HG03378 (cell line): ENCODE data around the gene PEMT.

Source experiments
- ATAC-seq: cut with Tn5 transposase; IDR thresholded peaks from one replicate; pipeline ENCODE4 v1.9.1; 2021; ENCODE audit warnings: mild to moderate bottlenecking, moderate library complexity; ENCODE audit not compliant: unreplicated experiment

The PEMT gene

DNA sequence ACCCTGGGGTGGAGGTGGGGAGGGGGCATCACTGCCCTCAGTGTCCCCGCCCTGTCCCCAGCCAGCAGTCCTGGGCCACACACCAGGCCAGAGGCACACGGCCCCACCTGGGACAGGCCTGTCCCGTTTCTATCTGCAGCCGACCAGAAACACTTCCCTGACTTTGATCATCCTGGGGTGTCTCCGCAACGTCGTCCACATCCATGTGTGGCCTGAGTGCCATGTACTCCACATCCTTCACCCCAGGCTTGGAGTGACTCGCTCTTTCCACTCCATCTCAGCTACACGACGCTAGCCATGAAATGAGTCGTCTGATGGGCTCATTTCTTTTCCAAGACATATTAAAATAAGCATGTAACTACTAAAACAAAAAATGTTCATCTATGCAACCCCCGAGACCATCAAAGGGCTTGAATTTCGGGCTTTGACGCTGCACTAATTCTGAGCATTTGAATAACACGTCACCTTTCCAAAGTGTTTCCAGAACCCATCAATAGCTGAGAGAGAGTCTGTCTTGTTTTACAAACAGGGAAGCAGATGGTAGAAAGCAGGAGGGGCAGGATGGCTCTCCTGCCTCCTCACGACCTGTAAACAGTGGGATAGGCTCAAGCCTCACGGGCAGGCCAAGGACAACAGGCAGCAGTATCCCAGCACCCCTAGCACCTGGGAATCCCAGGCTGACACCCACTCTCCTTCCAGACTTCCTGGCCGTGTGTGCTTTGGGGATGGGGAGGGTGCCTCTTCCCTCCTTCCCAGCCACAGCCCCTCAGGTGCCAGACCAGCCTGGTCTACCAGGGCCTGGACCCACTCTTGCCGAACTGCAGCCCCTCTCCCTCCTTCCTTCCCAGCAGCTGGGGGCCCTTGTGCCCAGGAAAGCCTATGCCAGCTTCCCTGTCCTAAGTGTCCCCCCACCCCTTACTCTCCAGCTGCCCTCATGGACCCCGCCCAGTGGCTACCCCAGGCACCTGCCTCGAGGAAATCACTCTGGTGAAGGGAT is 75.3 kb downstream of the PEMT start:
- no peak for ATAC-seq

DNA sequence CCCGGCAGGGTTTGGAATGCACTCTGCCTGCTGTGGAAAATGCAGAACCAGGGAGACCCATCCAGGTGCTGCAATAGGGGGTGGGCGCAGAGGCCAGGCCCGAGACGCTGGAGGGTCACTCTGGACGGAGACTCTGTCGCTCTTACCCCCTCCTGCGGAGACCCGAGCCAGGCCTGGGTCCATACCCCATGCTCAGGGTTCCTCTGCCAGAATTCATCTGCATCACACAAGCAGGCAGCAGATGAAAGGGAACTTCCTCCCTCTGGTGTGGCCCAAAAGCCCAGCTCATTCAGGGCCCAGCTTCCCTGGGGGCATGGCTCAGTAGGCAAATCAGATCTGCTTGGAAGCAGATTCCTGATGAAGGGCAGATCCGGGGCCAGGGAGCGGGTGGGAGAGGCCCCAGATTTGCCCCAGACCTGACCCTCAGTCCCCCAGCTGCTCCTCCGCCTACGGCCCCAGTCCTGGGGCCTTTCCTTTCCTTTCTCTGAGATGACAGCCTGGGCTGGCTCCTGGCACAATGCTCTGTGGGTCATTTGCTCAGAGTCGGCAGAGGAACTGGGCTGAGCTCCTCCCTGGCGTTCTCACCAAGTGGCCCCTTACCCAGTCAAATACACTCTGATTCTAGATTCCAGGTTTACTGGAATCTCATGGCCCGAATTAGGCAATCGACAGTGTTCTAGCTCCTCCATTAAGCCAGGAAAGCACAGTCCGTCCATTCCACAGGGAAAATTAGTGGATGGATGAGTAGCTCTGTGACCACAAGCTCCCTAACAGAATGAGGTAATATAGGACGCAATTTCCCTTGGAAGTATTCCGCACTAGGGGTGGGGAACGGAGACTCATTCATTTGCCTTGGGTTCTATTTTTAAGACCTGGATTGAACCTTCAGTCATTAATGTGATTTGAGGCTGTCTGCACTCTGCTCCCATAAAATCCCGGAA is 76.2 kb downstream of the PEMT start:
- ATAC-seq: no peak

DNA sequence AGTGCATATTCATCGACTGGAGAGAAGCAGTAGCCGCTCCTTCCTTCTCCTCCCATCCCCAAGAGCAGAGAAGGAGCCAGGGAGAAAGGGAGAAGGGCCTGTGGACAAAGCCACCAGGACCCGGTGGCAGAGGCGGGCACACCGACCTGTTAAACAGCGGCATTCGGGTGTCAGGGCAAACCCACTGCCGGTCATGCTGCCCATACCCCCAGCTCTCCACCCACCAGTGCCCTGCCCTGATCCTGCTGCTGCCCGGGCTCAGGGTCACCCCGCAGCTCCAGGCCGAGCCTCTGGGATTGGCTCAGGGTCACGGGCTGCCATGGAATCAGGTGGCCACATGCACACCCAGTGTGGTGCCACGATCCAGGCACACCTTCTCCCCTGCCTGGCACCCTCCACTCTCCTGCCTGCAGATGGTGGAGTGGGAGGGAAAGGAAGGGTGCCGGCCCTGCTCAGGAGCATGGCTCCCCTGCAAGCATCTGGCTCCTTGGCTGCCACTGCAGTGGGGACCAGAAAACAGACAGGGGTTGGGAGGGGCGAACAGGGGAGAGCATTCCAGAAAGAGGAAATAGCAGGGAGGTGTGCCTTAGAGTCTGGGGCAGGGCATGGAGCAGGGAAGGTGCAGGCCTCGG is 77.0 kb downstream of the PEMT start:
- no peak for ATAC-seq

DNA sequence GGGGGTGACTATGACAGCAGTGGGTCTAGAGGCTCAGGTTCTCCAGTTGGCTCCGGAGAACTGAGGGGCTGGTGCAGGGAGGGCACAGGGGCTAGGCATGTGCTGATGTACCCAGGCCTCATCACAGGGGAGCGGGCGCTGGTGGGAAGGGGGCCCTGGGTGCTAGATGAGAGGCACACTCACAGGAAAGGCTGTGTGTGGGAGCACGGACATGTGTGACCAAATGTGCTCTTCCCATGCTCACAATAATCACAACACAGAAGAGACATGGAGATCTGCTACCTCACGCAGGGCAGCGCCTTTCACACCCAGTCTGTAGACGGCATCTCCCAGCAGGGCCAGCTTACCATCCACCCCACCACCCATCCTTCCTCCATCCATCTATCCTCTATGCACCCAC is 77.9 kb downstream of the PEMT start:
- no peak for ATAC-seq

DNA sequence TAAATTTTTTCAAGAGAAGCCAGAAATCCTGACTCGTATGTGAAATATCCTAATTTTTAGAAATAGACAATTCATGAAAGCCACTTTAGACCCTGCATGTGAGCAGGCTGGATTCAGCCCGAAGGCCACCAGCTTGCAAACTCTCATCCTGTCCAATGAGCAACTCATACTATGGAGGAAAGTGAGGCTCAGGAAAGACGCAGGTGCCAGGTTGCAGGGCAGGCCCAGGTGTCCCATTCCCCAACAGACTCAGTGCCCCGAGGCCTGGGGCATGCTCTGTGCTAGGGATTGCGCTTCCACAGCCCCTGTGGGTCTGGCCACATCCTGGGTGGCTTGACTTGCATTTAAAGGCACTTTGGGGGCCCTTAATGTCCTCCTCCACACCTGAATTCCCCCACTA is 78.6 kb downstream of the PEMT start:
- no peak for ATAC-seq

DNA sequence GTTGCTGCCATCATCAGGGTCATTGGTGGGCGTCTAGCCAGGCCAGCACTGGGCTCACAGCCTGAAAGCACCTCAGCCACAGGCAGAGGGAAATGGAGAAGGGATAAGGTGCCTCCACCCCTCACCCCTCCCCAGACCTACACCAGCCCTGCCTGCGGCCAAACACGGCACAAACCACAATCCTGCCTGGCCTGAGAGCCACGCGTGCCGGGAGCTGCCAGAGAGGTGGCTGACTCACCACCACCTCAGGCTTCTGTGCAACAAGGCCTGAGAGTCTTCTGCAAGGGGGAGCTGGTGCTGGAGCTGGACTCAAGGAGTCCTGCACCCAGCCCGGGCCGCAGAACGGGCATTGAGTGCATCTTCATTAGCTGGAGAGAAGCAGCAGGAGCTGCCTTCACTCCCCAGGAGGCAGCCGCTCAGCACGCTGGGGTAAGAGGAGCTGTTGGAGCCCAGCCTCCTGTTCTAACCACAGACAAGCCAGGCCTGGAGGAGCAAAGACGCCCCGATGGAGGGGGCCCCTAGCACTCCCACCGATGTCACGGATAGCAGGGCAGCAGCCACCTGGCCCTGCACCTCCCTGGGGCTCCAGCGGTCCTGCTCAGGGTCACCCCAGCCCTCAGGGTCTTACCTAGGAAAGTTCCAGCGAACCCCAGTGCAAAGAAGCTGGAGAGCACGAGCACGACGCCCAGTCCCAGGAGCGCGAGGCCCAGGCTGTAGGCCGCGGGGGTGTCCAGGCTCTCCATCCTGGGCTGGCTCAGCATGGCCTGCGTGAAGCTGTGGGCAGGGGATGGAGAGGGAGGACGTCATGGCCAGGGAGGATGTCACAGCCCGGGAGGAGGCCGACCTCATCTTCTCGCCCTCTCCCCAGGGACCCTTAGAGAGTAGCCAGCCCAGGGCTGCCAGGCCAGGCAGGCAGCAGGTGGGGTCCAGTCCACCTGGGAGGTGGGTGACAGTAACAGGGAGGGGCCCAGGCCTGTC is 79.3 kb downstream of the PEMT start:
- no peak for ATAC-seq

DNA sequence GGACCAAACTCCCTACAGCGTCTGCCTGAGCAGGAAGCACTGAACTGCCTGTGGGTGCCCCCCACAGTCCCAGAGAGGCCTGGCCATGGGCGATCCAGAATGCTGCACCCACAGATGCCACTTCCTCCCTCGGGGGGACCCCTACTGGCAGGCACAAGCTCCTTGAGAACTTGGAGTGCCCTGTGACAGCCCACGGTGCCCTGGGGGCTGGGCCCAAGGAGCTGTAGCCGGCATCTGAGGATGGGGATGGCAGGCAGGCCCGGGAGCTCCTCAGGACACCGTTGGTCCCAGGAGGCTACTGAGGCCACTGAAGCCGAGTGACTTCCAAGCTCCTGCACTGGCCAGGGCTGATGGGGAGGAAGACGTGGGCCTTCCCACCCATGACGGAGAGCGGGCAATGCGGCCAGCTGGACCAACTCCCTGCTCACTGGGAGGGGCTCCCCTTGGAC is 80.2 kb downstream of the PEMT start:
- ATAC-seq: no peak

DNA sequence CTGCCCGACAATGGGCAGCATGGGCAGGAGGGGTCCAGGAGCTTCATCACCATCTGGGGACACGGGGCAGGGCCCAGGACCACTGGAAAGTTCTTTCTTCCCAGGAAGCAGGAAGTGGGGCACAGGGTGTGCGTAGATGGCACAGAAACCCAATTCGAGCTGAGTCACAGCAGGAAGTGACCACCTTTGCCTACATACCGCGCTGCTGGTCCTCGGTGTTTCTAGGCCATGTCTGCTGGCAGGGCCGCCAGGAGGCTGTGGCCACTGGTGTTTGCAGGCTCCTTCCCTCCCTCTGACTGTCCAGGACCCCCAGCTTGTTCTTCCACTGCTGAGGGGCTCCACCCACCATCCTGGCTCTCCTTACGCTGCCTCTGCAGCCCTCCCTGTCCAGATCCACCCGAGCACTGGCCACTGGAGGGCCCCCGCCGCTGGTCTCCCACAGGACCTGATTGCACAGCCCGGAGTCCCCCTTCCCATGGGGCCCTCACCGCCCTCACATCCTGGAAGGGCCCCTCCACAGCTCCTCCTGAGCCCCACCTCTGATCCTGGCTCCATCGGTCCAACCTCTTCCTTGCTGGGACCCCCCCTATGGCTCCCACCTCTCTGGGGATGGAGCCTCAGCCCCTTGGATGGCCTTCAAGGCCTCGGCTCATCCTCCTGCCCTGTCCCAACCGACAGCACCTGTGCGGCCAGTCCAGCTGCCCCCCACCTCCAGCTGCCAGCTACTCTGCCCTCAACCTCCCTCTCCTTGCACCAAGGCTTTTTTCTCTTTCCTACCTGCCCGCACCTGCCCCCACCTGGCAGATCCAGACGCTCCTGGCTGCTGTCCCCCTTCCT is 80.8 kb downstream of the PEMT start:
- no peak for ATAC-seq

DNA sequence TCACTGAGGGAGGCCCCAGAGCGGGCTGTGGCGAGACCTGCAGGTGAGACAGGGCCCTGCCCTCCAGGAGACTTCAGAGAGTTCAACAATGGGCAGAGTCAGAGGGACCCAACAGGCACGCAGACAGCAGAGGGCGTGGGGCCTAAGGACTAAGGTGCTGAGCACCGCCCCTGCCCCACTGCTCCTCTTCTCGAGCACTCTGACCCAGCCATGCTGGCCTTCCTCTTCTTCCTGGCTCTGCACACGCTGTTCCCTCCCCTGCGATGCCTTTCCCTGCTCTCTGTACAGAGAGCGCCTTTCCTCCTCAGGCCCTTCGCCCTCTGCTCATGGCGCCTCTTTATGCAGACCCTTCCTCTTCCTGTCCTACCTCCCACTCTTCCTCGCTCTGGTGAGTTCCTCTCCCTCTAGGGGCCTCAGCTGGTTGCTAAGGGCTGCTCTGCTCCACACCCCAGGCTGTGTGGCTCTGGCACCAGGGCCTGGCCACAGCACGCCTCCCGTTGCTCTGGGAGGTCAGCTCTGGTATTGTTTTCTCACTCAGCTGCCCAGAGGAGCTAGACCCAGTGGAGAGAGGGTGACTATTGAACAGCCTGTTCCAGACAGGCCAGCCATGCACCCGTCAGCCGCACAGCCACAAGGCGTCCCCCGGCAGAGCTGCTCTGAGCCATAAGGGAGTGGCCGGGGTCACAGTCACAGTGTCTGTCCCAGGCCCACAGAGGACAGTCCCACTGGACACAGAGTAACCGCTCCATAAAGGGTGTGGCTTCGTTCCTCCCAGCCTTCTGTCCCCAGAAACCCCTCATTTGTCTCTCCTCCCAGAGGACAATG is 81.7 kb downstream of the PEMT start:
- ATAC-seq: no peak

DNA sequence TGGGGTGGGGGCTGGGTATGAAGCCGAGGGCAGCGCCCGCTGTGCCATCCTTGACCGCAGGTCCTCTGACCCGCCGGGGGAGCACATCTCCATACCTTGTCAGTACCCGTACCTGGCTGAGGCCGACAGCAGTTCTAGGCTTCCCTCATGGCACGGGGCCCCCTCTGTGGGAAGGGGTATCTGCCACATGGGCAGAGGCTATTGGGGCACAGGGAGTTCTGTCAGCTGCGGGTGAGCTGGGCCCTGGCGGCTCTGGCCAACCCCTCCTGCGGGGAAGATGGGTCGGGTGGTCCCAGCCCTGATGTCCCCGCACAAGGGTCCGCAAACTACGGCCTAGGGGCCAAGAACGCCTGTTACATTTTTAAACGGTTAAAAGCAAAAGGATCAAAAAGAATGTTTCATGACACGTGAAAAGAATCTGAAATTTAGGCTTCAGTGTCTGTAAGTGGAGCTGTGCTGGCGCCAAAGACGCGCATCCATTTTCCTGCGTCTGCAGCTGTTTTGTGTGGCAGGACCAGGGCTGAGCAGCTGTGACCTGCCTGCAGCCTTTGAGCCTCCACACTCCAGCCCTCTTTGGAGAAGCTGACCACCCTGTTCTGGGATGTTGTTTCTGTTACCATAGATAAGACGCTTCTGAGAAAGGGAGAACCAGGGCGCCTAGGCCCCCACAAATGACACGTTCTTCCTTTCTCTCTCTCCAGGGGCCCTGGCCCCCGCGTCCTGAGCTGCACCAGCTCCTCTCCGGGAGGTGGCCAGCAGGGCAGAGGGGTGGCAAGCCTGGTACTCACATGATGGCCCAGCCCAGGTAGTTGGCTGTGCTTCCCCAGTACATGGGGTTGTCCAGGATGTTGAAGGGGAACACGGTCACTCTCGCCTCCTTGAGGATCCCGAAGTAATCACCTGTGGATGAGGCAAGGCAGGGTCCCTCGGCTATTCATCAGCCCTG is 82.6 kb downstream of the PEMT start:
- ATAC-seq: no peak

DNA sequence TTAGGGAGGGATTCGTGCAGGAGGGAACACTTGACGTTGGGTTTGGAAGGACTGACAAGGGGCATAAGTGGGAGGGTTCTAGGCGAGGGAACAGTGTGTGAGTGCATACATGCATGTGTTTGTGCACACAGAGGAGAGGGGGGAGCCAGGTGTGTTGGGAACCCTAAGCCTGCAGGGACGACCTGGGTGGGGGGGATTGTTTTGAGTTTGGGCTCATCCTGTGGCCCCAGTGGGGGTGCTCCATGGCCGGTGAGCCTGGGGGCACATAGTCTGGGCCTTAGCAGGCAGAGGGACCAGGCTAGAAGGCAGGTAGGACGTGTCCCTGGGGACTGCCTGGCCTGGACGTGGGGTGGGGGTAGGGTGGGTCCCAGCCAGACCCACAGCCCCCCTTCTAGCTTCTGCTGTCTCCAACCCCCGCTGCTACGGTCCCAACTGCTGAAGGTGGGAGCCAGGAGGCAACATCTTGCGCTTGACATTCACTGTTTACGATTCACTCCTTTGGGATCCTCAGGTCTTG is 83.4 kb downstream of the PEMT start:
- no peak for ATAC-seq

DNA sequence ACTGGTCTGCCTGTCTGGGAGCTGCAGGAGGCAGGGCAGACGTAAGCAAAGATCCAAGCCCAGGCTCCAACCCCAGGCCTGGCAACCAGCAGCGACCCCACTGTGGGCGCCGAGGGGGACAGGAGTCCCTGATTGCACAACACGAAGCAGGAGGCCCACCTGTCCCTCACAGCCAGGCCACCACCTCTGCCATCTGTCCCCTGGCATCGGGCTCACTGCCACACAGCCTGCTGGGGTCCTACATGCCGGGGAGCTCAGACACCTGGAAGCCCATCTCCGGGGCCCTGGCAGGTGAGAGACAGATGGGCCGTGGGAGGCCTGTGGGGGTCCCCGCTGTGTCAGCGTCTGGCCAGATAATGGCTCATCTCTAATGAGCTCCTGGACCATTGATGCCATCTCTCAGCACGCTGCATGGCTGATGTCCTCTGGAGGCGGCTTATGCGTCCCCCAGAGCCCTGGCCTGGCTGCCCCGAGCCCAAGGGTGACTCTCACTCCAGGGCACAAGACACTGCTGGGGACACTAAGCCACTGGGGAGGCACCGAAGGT is 84.0 kb downstream of the PEMT start:
- no peak for ATAC-seq

DNA sequence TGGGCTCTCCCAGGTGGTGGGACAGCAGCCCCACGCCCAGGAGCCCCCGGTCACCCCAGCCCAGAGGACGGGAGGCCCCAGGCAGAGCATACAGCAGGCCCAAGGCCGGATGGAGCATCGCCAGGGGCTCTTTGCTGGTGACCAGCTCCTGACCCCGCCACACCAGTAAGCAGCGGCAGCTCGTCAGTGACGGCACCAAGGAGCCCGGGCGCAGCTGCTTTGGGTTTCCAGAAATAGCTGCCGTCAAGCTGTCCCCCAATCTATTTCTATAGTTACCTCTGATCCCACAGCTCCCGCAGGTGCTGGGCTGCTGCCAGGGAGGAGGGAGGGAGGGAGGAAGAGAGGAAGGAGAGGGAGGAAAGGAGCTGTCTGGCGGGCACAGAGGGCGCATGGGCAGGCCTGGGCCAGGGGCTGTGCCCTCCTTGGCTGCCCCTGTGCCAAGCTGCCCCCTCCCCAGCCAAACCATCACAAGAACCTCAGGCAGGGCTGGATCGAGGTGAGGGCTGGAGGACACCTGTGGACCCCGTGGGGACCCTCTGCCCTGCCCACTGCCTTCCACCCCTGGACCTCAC is 84.5 kb downstream of the PEMT start:
- ATAC-seq: no peak

DNA sequence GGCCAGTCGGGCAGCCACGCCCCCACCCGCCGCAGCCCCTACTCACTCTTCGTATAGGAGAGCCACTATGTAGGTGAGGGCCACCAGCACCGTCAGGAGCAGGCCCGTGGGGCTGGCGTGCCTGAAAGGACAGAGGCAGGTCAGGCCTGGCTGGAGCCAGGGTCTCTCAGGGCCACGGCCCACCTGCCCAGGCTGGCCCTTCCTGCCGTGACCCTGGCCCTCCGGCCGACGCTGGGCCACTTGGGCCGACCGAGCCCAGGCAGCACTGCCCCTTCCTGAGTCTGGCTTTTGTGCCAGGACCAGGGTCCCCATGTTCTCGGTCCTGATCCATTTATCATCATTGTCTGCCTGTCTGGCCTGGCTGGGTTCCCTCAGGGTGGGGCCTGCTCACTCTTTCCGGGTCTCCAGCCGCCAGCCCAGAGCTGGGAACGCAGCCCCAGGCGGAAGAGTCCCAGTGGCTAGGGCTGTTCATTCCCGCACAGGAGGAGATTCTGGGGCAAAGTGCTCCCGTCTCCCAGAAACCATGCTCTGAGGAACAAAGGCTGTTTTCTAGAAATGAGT is 85.2 kb downstream of the PEMT start:
- ATAC-seq: no peak

DNA sequence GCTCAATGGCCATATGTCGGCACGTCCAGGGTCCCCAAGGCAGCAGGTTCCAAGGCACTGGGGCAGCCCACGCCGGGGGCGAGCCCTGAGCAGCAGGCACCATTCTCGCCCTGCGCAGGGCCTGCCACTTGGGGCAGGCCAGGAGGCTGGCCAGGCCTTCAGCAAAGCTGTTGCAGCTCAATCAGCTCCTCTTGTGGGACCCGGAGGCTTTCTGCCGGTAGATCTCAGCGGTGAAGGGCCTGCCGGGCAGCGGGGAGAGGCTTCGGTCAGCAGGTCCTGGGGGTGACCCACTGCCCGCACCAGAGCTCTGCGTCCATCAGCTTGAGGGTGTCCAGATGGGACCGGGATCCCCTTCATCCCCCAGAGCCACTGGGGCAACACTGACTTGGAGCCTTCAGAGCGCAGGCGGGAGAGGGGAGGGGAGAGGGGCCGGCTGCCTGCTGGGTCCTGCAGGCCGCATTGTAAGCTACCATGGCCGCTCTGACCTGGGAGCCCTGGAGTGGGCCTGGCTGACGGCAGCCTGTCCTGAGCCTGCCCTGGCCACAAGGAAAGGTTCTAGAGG is 85.8 kb downstream of the PEMT start:
- ATAC-seq: no peak

DNA sequence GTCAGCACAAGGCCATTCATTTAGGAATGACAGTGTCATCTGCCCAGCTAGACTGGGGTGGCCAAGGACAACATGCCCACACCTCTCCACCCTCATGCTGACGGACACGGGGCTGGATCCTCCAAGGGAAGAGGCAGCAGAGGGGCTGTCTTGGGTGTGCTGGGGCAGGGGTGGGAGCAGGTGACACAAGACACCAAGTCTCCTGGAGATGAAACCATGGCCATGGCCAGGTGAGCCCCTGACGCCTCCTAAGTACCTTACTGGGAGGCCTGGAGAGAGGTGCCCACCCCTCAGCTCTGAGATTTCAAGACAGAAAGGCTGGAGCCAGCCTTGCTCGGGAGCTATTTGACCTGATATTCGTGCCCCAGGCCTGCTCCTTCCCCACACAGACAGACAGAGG is 86.4 kb downstream of the PEMT start:
- no peak for ATAC-seq
